ENCODE measurements around the gene LRCH1.
"Not testable (repeated sequence)": the region's sequence is repeated elsewhere in the genome, so short reads cannot be mapped to it uniquely, and the experiment has no call there.

Gene LRCH1

DNA sequence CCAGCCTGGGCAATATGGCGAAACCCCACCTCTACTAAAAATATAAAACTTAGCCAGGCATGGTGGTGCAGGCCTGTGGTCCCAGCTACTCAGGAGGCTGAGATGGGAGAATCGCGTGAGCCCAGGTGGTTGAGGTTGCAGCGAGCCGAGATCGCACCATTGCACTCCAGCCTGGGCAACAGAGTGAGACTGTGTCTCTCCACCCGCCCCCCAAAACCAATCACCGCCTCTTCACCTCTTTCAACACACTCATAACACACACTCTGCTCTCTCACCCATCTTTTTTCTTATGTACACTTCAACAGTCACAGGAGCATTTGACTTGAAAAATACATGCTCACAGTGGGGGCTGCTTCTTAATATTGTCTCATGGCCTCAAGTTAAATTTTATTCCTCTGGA is 167.2 kb downstream of the LRCH1 start:
- DNase-seq, result no peak

DNA sequence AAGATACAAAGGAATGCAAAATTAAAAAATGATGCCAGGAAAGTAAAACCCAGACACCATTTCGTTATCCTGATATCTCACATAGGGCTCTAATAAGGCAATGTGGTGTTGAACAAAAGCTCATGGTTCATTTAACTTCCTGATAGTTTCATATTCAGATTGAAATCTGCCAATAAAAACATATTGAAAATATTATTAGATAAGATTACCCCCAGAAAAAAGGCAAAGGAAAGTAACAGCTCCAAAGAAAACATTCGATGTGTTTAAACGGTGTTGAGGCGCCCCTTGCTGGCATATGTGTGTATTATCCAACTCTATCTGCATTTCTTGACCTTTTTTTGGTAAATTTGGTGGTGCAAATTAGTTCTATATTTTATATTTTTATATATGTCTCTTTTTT is 168.1 kb downstream of the LRCH1 start:
- peak; percentile 17 for DNase-seq

GRCh38 chr13:46726347-46726746 is 173.4 kb downstream of the LRCH1 start:
- no peak for DNase-seq

GRCh38 chr13:46728777-46729176 is 175.8 kb downstream of the LRCH1 start:
- no peak for DNase-seq

- DNase-seq, result no peak
These were observed 178.6 kb downstream of the LRCH1 start for GRCh38 chr13:46731535-46731934.

DNA sequence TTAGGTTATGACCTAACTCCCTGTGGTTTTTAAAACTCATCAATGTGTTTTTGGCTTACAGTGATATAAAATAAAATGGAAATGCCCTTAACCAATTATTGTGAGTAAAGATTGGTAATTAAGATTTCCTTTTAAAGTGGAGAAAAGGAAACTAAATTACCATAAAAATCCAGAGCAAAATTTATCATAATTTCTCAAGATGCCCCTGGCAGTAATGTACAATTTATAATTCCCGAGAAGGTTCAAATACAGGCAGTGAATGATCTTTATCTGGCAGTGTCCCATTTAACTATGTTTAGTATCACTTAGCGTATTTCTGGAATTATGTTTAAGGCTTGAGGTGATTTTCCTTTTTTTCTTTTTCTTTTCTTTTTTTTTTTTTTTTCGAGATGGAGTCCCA is 182.5 kb downstream of the LRCH1 start:
- DNase-seq, result no peak

DNA sequence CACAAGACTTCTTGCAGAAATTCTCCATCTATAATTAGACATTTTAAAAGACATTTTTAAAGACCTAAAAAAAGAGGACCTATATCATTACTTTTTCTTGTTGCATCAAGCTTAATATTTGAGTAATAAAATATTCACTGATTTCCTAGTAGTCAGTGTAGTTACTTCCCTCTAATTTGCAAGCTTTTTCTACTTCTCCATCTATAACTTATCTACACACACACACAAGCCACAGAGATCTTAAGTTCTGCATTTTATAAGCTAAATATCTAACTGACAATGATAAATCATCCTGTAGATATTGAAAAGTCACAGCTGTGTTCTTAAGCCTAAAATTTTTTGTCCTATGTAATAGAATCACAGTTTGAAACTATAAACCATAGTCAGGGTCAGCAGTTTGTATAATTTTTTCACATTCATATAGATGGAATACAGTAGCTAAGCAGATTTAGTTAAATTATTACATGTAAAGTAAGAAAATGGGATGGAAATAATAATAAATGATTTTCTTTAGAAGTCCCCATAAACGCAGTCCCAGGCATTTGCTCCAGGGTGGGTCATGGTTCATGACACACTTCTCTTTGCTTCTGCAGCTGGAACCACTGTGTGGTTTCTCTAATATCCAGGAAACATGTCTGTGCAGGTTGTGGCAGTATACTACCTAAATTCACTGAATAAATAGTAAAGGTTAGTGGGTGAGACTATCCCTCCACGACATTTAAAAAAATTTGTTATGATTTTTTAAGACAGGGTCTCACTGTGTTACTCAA is 183.8 kb downstream of the LRCH1 start:
- no peak for DNase-seq

DNA sequence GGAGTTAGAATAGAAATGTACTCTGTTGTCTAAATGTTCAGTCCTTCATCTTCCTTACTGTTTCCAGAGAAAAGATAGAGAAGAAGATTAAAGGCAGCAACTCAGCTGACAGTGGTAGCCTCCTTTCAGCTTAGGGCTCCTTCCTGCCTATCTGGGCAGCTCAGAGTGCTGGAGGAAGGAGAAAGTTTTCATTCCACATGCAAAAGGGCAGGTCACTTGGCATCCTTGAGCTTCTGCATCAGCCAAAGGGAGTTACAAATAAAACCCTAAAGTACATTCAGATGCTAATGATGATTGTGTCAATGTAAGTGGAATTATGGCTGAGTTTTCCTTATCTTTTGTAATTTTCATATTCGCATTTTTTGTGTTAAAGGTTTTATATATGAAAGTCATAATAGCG is 185.1 kb downstream of the LRCH1 start:
- DNase-seq, result no peak

- no peak for DNase-seq
These were observed 185.8 kb downstream of the LRCH1 start for GRCh38 chr13:46738766-46739165.

DNA sequence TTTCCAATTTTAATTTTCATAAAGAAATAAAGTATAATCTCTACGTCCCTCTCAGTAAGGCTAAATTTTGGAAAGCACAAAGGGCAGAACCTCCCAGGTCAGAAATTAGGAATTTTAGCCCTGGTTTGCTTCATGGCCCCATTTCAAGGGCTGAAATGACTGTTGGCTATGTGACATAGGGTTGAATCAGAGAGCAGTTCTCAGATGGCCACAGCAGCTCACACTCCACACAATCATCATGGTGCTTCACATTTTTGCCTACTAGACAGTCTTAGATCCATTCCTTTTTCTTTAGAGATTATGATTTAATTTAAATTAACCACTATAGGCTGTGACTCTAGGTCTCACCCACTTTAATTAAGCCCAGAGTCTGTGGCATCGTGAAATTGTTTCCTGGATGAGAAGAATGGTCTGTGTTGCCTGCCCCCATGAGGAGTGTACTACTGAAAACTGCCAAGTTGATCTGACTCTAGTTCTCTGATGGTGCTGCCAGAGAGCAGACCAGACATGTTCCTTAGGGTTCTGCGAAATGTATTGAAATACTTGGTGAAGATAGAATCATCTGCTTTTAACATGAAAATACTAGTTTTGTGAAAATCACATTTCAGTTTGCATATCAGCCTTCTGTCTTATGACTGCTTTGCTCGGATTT is 186.6 kb downstream of the LRCH1 start:
- DNase-seq, result no peak

DNA sequence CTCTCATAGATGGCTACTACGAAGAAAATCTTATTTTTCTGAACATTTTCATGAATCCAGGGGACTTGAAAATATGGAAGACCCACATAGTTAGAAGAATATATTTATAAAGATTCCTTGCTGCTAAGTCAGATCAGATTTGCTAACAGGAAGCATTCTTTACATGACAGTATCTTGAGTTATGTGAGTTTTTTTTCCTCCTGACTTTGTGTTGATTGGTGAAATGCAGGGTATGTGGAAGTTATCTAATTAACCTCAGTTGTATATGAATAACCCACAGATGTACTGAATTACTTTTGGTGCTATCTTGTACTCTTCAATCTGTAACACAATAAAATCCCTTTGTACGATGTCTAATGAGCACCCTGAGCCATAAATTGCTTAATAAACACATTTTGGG is 190.2 kb downstream of the LRCH1 start:
- DNase-seq, result no peak

DNA sequence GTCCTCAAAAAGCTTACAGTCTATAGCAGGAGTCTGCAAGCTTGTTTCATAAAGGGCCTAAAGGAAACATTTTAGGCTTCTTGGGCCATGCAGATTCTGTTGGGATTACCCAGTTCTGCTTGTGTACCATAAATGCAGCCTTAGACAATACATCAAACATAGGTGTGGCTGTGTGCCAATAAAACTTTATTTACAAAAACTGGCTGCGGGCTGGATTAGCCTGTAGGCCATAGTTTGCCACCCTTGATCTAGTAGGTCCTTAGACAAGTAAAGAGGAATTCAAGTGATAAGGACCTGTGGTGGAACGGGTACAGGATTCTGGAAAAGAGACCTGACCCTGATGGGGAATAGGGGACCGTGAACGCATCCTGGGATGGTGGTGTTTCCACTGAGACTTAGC is 192.1 kb downstream of the LRCH1 start:
- no peak for DNase-seq

DNA sequence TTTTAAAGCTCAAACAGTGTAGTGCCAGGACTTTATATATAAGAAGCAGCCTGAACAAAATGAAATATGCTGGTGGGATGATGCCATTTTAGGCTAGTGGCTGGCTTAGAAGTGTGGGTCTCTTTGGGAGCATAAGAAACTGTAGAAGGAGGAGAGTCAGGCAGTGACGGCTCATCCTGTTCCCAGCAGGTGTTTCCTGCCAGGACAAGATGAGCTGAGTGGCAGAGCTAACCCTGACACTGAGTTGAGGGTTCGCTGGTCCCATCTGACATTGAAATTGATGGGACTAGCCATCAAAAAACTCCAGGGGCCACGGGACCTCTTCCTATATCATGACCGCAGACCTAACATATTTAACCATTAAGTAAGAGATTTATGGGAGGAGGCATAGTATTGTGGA is 192.7 kb downstream of the LRCH1 start:
- no peak for DNase-seq

- DNase-seq, result no peak
These were observed 194.3 kb downstream of the LRCH1 start for GRCh38 chr13:46747031-46747820.

DNA sequence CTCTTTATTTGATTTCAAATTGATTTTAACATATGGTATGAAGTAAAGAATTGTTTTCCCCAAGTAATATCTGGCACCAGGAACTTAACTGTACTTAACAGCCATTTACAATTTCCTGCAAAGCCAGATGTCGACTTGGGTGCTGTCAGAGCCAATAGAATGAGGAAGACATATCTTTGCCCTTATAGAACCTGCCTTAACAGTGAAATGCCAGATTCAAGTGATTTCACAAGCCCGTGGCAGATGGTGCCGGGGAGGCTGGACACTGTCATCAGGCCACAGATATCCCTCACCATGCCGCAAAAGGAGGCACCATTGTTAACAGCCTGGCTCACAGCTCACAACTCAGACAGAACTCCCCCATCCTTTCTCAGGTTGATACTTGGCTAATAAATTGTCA is 195.3 kb downstream of the LRCH1 start:
- no peak for DNase-seq

DNA sequence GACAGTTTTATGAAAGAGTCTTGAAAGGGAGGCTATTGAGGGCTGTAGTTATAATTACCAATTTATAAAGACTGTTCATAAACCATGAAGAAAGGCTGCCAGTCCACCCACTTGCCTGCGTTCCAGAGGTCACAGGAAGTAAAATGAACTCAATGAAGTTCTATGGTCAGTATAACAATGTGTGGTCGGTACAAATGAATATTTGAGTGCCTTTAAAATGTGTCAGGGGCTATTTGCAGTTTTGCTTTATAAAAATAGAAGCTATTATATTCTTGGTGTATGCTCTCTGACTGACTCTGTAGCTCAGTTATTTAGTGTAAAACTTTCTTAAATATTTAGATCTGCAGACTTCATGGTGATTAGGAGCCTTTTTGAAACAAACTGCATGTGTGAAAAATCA is 197.0 kb downstream of the LRCH1 start:
- DNase-seq, result no peak

DNA sequence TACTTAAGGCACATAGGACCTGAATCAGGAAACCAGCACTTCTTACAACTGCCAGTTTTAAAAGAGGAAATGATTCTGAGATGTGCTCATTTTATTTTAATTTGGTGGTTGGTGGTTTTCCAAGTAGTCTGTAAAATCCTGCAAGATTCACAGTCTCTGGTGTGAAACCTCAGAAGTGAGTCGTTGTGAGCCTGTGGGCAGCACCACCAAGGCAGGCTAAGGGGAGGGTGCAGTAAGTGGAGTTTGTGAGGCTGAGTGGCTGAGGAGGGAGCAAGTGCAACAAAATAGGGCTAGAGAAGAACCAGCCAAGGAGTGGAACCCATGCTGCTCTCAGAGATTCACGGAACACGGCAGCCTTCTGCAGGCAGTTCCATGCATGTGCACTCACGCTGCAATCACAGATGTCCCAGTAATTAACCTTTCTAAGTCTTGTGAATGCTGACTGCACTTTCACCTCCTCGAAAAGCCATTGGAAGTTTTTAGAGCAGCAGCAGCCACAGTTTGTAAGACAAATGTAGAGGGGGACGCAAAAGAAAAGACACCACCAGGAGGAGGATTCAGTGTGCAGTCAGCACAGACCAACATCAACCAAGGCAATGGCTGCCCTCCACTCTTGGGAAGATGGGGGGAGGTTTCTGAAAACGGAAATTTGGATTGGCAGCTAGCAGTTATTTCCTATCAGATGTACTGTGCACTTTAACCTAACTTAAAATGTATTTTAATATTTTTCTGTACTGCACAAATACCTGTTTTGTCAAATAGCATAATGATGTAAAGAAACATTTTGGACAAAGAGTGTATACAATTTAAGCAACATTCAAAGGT is 199.1 kb downstream of the LRCH1 start:
- DNase-seq, result peak; percentile 9

GRCh38 chr13:46753137-46753536 is 200.2 kb downstream of the LRCH1 start:
- no peak for DNase-seq

DNA sequence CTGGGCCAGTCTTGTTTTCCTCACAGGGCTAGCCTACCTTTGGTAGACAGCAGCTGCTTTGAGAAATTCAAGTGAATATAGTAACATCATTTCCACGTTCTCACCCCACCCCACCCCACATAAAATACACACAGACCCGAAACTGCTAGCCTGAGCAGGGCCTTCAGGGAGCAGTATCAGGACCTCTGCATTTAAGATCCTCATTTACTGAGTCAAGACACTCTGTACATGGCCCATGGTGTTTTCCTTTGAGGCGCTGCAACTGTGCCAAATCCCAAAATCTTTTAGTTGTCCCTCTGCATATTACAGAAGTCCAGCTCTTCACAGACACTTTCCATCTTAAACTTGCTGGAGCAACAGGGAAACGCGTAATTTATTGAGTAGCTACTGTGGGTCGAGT is 200.9 kb downstream of the LRCH1 start:
- no peak for DNase-seq

GRCh38 chr13:46754812-46755211 is 201.8 kb downstream of the LRCH1 start:
- no peak for DNase-seq

DNA sequence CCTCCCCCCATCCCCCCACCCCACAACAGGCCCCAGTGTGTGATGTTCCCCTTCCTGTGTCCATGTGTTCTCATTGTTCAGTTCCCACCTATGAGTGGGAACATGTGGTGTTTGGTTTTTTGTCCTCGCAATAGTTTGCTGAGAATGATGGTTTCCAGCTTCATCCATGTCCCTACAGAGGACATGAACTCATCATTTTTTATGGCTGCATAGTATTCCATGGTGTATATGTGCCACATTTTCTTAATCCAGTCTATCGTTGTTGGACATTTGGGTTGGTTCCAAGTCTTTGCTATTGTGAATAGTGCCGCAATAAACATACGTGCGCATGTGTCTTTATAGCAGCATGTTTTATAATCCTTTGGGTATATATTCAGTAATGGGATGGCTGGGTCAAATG is 202.5 kb downstream of the LRCH1 start:
- not testable (repeated sequence) for DNase-seq

GRCh38 chr13:46756977-46757376 is 204.0 kb downstream of the LRCH1 start:
- DNase-seq, result no peak

GRCh38 chr13:46757640-46758039 is 204.7 kb downstream of the LRCH1 start:
- no peak for DNase-seq
